Measurements from ENCODE around the gene TEX38.

TEX38 gene

DNA sequence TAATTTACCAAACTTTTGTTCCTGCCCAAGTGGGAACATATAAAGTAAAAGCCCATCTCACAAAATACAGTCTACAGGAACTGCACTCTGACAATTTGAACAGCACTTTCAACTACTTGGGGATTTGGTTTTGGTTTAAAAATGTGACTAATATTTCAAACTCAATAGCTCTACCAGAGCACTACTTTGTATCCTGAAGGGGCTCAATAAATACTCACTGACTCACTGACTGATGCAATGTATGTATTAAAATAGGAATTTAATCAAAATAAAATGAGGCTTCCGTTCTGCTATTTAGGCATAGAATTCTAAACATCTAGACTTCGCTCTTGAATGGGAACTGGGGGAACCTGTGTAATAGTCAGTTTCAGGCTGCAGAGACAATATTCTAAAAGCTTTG is 25.4 kb downstream of the TEX38 start:
- POLR2A ChIA-PET: no interaction called here
- DNase-seq (ENCODE audit: low read depth, low spot score): no peak
- CTCF ChIA-PET: interaction anchor here (1.5 kb wide), 1 partner anchor 23 kb away, joined by 3 read pairs; no protein-coding TSS in a partner anchor
- no peak for TF ChIP-seq CTCF (IDR thresholded peaks at IDR 0.05; ENCODE audit: insufficient read depth, low read length, missing control alignments)
- no peak overlapping the region for H3K4me3 ChIP-seq (ENCODE audit: low read depth, low read length)

DNA sequence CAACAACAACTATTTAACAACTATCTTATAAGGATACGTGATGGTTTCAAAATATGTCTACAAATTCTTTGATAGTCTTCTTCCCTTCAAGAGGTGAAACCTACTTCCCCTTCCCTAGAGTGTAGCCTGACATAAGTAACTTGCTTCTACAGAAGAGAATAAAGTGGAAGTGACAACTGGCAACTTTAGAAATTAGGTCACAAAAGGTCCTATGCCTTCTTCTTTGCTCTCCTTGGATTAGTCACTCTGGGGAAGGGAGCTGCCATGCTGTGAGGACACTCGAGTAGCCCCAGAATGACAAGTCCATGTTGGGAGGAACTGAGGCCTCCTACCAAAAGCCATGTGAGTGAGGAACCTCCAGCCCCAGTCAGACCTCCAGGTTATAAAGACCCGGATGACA is 28.0 kb downstream of the TEX38 start:
- H3K4me3 ChIP-seq (ENCODE audit: low read depth, low read length): no peak overlapping the region
- POLR2A ChIA-PET: no interaction called here
- no peak for TF ChIP-seq CTCF (IDR thresholded peaks at IDR 0.05; ENCODE audit: insufficient read depth, low read length, missing control alignments)
- no peak for DNase-seq (ENCODE audit: low read depth, low spot score)
- CTCF ChIA-PET: no interaction called here

DNA sequence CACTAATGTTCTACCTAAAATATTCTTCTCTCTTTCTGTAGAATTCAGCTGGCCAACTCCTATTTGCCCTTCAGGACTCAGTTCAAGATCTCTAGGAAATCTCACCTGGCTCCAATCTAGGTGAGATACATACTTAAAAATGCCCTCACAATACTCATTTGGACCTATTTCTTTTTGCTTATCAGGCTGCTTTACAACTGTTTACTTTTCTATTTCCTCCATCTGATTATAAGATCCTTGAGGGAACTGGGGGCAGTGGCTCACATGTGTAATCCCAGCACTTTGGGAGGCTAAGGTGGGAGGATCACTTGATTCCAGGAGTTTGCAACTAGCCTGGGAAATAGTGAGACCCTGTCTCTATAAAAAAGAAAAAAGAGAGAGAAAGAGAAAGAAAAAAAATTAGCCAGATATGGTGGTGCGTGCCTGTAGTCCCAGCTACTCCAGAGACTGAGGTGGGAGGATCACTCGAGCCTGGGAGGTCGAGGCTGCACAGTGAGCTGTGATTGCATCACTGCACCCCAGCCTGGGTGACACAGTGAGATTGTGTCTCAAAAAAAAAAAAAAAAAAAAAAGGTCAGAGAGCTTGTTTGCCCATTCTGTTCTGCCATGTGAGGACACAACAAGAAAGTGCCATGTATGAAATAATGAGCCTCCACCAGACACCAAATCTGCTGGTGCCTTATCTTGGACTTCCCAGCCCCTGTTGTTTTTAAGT is 32.4 kb downstream of the TEX38 start:
- no peak overlapping the region for H3K4me3 ChIP-seq (ENCODE audit: low read depth, low read length)
- TF ChIP-seq CTCF (IDR thresholded peaks at IDR 0.05; ENCODE audit: insufficient read depth, low read length, missing control alignments): no peak
- ChIA-PET CTCF (interaction anchor here (0.9 kb wide), 1 partner anchor 21 kb away, joined by 3 read pairs; no protein-coding TSS in a partner anchor), POLR2A (no interaction called here)
- DNase-seq (ENCODE audit: low read depth, low spot score): no peak

GRCh38 chr1:46705408-46705807 is 33.8 kb downstream of the TEX38 start:
- H3K4me3 ChIP-seq (ENCODE audit: low read depth, low read length): no peak overlapping the region
- DNase-seq (ENCODE audit: low read depth, low spot score): no peak
- ChIA-PET CTCF (no interaction called here), POLR2A (no interaction called here)
- no peak for TF ChIP-seq CTCF (IDR thresholded peaks at IDR 0.05; ENCODE audit: insufficient read depth, low read length, missing control alignments)

DNA sequence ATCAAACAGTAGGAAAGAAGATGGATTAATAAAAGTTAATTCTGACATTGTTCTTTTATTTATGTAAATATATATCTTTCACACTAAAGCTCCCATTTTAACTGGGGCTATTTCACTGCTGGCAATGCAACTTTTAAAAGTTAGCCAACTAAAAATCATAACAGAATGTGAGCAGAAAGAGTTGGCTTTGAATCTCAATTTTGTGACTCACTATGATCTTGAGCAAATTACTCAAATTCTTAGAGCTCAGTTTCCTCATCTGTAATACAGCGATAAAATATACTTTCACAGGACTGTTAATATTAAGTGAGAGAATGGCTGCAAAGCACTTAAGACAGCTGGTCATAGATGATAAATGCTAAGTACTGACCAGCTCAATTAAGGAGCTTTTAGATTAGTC is 36.5 kb downstream of the TEX38 start:
- H3K4me3 ChIP-seq (ENCODE audit: low read depth, low read length): no peak overlapping the region
- no peak for DNase-seq (ENCODE audit: low read depth, low spot score)
- no peak for TF ChIP-seq CTCF (IDR thresholded peaks at IDR 0.05; ENCODE audit: insufficient read depth, low read length, missing control alignments)
- ChIA-PET CTCF (interaction anchor here (1.2 to 4.0 kb wide), 2 partner anchors 17 to 261 kb away, joined by 4 to 29 read pairs; no protein-coding TSS in a partner anchor), POLR2A (no interaction called here)

GRCh38 chr1:46714976-46715375 is 43.3 kb downstream of the TEX38 start:
- no peak for TF ChIP-seq CTCF (IDR thresholded peaks at IDR 0.05; ENCODE audit: insufficient read depth, low read length, missing control alignments)
- ChIA-PET POLR2A (no interaction called here), CTCF (interaction anchor here (5.0 kb wide), 1 partner anchor 10 kb away, joined by 32 read pairs; no protein-coding TSS in a partner anchor)
- DNase-seq (ENCODE audit: low read depth, low spot score): no peak
- no peak overlapping the region for H3K4me3 ChIP-seq (ENCODE audit: low read depth, low read length)
